B cell (primary cell): ENCODE data around the gene NUDCD3. TPM values are rescaled to one million over a fixed set of nuclear protein-coding genes. Genes with fewer than 3 reads are reported as not detected.

Experiments
- ATAC-seq: fragments of 200-7000 bp; cut with Tn5 transposase; one replicate; pipeline ENCODE4 v1.10.0; 2021; ENCODE audit warnings: low read depth, mild to moderate bottlenecking, moderate number of reproducible peaks, moderate library complexity
- CTCF ChIA-PET: fragments of 350-600 bp; sonication (Branson Sonifier 250); formaldehyde crosslinking; loops from one replicate; lab custom pipeline; 2021; ENCODE audit warnings: antibody characterized with exemption, inconsistent platforms; lab: Charles Lee
- POLR2A ChIA-PET: fragments of 350-600 bp; sonication (Branson Sonifier 250); formaldehyde crosslinking; loops from one replicate; lab custom pipeline; 2021; ENCODE audit warnings: antibody characterized with exemption; lab: Charles Lee
- DNase-seq: peaks from one replicate; pipeline ENCODE4 v3.0.0; 2013
- H2AFZ ChIP-seq: 2 replicates; pipeline ENCODE4 v1.6.1; 2012; ENCODE audit warnings: mild to moderate bottlenecking, low read depth, low read length; ENCODE audit not compliant: insufficient read depth, poor library complexity, severe bottlenecking
- H3K27ac ChIP-seq, 2 donors: 1 replicate in 1 of 2; 2 replicates in 1 of 2; pipeline ENCODE4 v1.5.1; 2012 to 2013; ENCODE audit warnings: low read length in 2 of 2, mild to moderate bottlenecking in 2 of 2, moderate library complexity in 1 of 2
- H3K27me3 ChIP-seq, 4 experiments: fragments of 200-600 bp in 1 of 4; sonication (generic) in 1 of 4; replicated peaks in 1 of 4; 1 replicate in 2 of 4; 2 replicates in 2 of 4; pipeline versions ENCODE4 v1.6.1 to v1.7.0; 2013 to 2016; ENCODE audit warnings: low read length in 3 of 4, mild to moderate bottlenecking in 2 of 4, mixed read lengths in 1 of 4, moderate library complexity in 1 of 4; ENCODE audit not compliant: insufficient read depth in 4 of 4, control insufficient read depth in 3 of 4; ENCODE audit errors: control extremely low read depth in 1 of 4
- H3K36me3 ChIP-seq, 2 experiments: replicated peaks in 1 of 2; 1 replicate in 1 of 2; 2 replicates in 1 of 2; pipeline versions ENCODE4 v1.6.1 to v1.7.1; 2013; ENCODE audit warnings: low read length in 1 of 2; ENCODE audit not compliant: insufficient read depth in 2 of 2, control insufficient read depth in 1 of 2; ENCODE audit errors: control extremely low read depth in 1 of 2, extremely low read depth in 1 of 2
- H3K4me1 ChIP-seq, 2 donors: fragments of 200-600 bp in 1 of 2; sonication (generic) in 1 of 2; 1 replicate in 1 of 2; 2 replicates in 1 of 2; pipeline versions ENCODE4 v1.5.1 to v1.6.1; 2013 to 2017; ENCODE audit warnings: low read length in 2 of 2; ENCODE audit not compliant: control insufficient read depth in 2 of 2, insufficient read depth in 2 of 2
- H3K4me2 ChIP-seq: replicated peaks from 2 replicates; pipeline ENCODE3; 2012; ENCODE audit warnings: mild to moderate bottlenecking, low read depth, low read length; ENCODE audit not compliant: poor library complexity, severe bottlenecking
- H3K4me3 ChIP-seq, 5 experiments: fragments of 200-600 bp in 1 of 5; sonication (generic) in 1 of 5; 1 replicate in 3 of 5; 2 replicates in 2 of 5; pipeline versions ENCODE4 v1.5.1 to v1.7.0; 2011 to 2016; ENCODE audit warnings: low read length in 4 of 5, mild to moderate bottlenecking in 4 of 5, low read depth in 2 of 5, control low read depth in 1 of 5, moderate library complexity in 1 of 5; ENCODE audit not compliant: insufficient read depth in 1 of 5; ENCODE audit errors: control extremely low read depth in 1 of 5, extremely low read depth in 1 of 5
- H3K79me2 ChIP-seq: fragments of 200-600 bp; sonication (generic); one replicate; pipeline ENCODE4 v1.6.0; 2016; ENCODE audit warnings: low read length; ENCODE audit not compliant: control insufficient read depth, insufficient read depth
- H3K9ac ChIP-seq: fragments of 200-600 bp; sonication (generic); 2 replicates; pipeline ENCODE4 v1.6.1; 2017; ENCODE audit warnings: mild to moderate bottlenecking, low read length, moderate library complexity
- H3K9me3 ChIP-seq, 3 donors: one replicate each; pipeline versions ENCODE4 v1.6.1 to v1.7.1; 2013; ENCODE audit warnings: low read length in 2 of 3; ENCODE audit not compliant: control insufficient read depth in 2 of 3, insufficient read depth in 1 of 3; ENCODE audit errors: control extremely low read depth in 1 of 3
- H4K20me1 ChIP-seq: 2 replicates; pipeline ENCODE4 v1.6.0; 2012; ENCODE audit warnings: mild to moderate bottlenecking, low read length; ENCODE audit not compliant: insufficient read depth, control insufficient read depth, poor library complexity, severe bottlenecking
- H3K27ac Mint-ChIP-seq: one replicate; pipeline ENCODE4 v1.8.0; 2021; ENCODE audit warnings: mixed read lengths
- H3K27me3 Mint-ChIP-seq: one replicate; pipeline ENCODE4 v1.8.0; 2021; ENCODE audit warnings: mixed read lengths
- H3K4me1 Mint-ChIP-seq: one replicate; pipeline ENCODE4 v1.8.0; 2021; ENCODE audit warnings: mixed read lengths
- H3K4me3 Mint-ChIP-seq: one replicate; pipeline ENCODE4 v1.8.0; 2021; ENCODE audit warnings: mixed read lengths
- H3K9me3 Mint-ChIP-seq: one replicate; pipeline ENCODE4 v1.8.0; 2022; ENCODE audit warnings: mixed read lengths; ENCODE audit not compliant: insufficient read depth
- CTCF ChIP-seq: fragments of 200-600 bp; IDR thresholded peaks from one replicate; pipeline ENCODE4 v1.8.0; 2022; ENCODE audit warnings: antibody characterized with exemption, mild to moderate bottlenecking
- EZH2 ChIP-seq: IDR thresholded peaks from 2 replicates; pipeline ENCODE4 v1.6.1; 2012; ENCODE audit warnings: borderline replicate concordance, low read depth, mild to moderate bottlenecking, moderate library complexity, low read length; ENCODE audit not compliant: insufficient read depth, poor library complexity, severe bottlenecking
- WGBS: methylation state at CpG from one replicate; pipeline ENCODE4 v1.1.5; 2013; ENCODE audit warnings: missing lambda C conversion rate; ENCODE audit not compliant: insufficient coverage; 5-methylcytosine and 5-hydroxymethylcytosine counted together
- intact Hi-C: fragments of 100-400 bp; cut with micrococcal nuclease; formaldehyde crosslinking; loops from one replicate; pipeline ENCODE4 v1.10.0; 2022
- polyA plus RNA-seq: library from polyadenylated mRNA; depleted of rRNA; stranded (reverse); fragments of >200 nt; gene quantifications from 2 replicates; pipeline ENCODE4 v1.2.3, GENCODE V29; 2012
- total RNA-seq, 2 donors: library from RNA; stranded (reverse); fragments of 120-200 nt in 1 of 2; gene quantifications; 1 replicate in 1 of 2; 2 replicates in 1 of 2; pipeline versions ENCODE4 v1.2.3 to v1.2.4, GENCODE V29; 2013 to 2022

Gene NUDCD3
- total and polyA plus RNA-seq, 2 donors (not counting 1 experiment from before 2014, with no cell fraction given): 29.8 to 101 TPM

- peaks cover 6 to 79% of the 10 kb centered on the region in 2 experiments for H3K36me3 ChIP-seq
- no CpG with 5 or more reads among the region's 2 CpGs for whole genome bisulfite sequencing
- ChIA-PET POLR2A (no interaction called here), CTCF (no interaction called here)
- Mint-ChIP-seq H3K27ac (no peak overlapping the region), H3K4me3 (no peak overlapping the region), H3K27me3 (no peaks in the 10 kb centered on the region), H3K9me3 (peaks cover 12% of the 10 kb centered on the region), H3K4me1 (peaks cover 33% of the 10 kb centered on the region)
- no peak overlapping the region for H3K4me2 ChIP-seq
- peaks cover 0 to 8% (median 0%) of the 10 kb centered on the region in 3 donors for H3K9me3 ChIP-seq
- H3K79me2 ChIP-seq: peaks cover 86% of the 10 kb centered on the region
- H3K4me1 ChIP-seq: peaks cover 4 to 15% of the 10 kb centered on the region in 2 donors
- TF ChIP-seq EZH2: no peak
- no peak overlapping the region for H3K27ac ChIP-seq
- intact Hi-C loops: no loop called here
- H3K27me3 ChIP-seq: no peaks in the 10 kb centered on the region
- H3K9ac ChIP-seq: no peak overlapping the region
- no peak overlapping the region for H3K4me3 ChIP-seq
- peaks cover 67% of the 10 kb centered on the region for H4K20me1 ChIP-seq
- ATAC-seq (no peak), DNase-seq (no peak)
- no peak overlapping the region for H2AFZ ChIP-seq
Measured at GRCh38 chr7:44482502-44483485, 7.7 kb downstream of the NUDCD3 start.

GRCh38 chr7:44477938-44478337, 12.5 kb downstream of the NUDCD3 start:
- no peaks in the 10 kb centered on the region for H3K27me3 ChIP-seq
- DNase-seq: no peak
- WGBS: 91% methylated on average over 5 of the region's 8 CpGs
- POLR2A ChIA-PET: no interaction called here
- H3K79me2 ChIP-seq: peaks cover 85% of the 10 kb centered on the region
- no peaks in the 10 kb centered on the region for H3K27me3 Mint-ChIP-seq
- H2AFZ ChIP-seq: no peak overlapping the region
- peaks cover 13% of the 10 kb centered on the region for H3K4me1 Mint-ChIP-seq
- peaks cover 9 to 72% of the 10 kb centered on the region in 2 experiments for H3K36me3 ChIP-seq
- H3K4me3 ChIP-seq: no peak overlapping the region
- peaks cover 0 to 4% (median 0%) of the 10 kb centered on the region in 3 donors for H3K9me3 ChIP-seq
- H4K20me1 ChIP-seq: peaks cover 73% of the 10 kb centered on the region
- CTCF ChIA-PET: interaction anchor here (0.7 to 1.6 kb wide), 11 partner anchors 13 to 927 kb away, joined by 3 to 8 read pairs (median 3); partner anchors contain the start of genes NUDCD3 and YKT6
- H3K27ac Mint-ChIP-seq: no peak overlapping the region
- H3K9me3 Mint-ChIP-seq: peaks cover 7% of the 10 kb centered on the region
- intact Hi-C loops: loop anchor here (1.0 kb wide), 1 partner anchor 47 kb away; no protein-coding TSS in a partner anchor
- H3K4me3 Mint-ChIP-seq: no peak overlapping the region
- H3K9ac ChIP-seq: no peak overlapping the region
- no peak for ATAC-seq
- no peak overlapping the region for H3K4me2 ChIP-seq
- TF ChIP-seq CTCF (no peak), EZH2 (no peak)
- H3K27ac ChIP-seq: no peak overlapping the region
- H3K4me1 ChIP-seq: peaks cover 0 to 4% of the 10 kb centered on the region in 2 donors
